ENCODE results near the gene CLNK. TPM values are rescaled to one million over a fixed set of nuclear protein-coding genes. Genes with fewer than 3 reads are reported as not detected.

The CLNK gene
- total and polyA plus RNA-seq, 2 experiments from 2014 or later = not detected

DNA sequence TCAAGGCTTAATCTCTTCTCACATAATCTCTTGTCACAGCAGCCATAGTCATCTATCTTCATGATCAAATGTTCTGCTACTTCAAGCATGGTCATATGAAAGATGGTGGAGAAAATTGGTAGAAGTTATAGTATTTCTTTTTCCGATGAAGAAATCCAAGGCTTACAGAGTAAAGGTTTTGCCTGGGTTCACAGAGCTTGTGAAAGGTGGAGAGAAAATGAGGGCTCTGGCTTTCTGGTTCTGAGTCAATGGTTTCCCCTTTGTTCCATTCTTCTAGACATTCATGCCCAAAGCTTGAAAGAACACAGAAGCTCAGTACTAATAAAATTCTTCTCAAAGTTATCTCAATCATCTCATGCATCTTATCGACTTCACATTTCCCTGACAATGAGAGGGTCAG is 36.1 kb downstream of the CLNK start:
- Histone ChIP-seq H3K4me2 (ENCODE audit: unreplicated experiment) (no peak overlapping the region), H4K20me1 (ENCODE audit: insufficient read depth) (no peaks in the 10 kb centered on the region), H3F3A (ENCODE audit: insufficient read depth) (no peaks in the 10 kb centered on the region), H3K4me3 (no peak overlapping the region), H2AFZ (no peak overlapping the region), H3K36me3 (ENCODE audit: low read depth) (no peaks in the 10 kb centered on the region), H3K4me1 (ENCODE audit: insufficient read depth) (no peaks in the 10 kb centered on the region), H3K79me2 (ENCODE audit: insufficient read depth) (no peaks in the 10 kb centered on the region), H3K9me2 (ENCODE audit: insufficient read depth) (no peaks in the 10 kb centered on the region), H3K27ac (no peak overlapping the region), H3K9me3 (ENCODE audit: low read depth) (no peaks in the 10 kb centered on the region), H3K9ac (no peak overlapping the region), H3K27me3 (replicated peaks; ENCODE audit: insufficient read depth) (peaks cover 7% of the 10 kb centered on the region; the same call in 1 of the 2 replicates)
- DNase-seq = no peak
- WGBS, 2 experiments (ENCODE audit: low coverage in 1 of 2, low lambda C conversion rate in 2 of 2, missing lambda C conversion rate in 2 of 2) = 52 to 53% methylated on average over 2 of the region's 2 CpGs
- in situ Hi-C loops (cut with MboI) = no loop called here
- no peak for TF ChIP-seq EZH2 (IDR thresholded peaks at IDR 0.05; ENCODE audit: insufficient read depth, poor library complexity, severe bottlenecking)
- no peak for TF ChIP-seq EZH2phosphoT487 (IDR thresholded peaks at IDR 0.05; ENCODE audit: insufficient read depth, low read depth)

DNA sequence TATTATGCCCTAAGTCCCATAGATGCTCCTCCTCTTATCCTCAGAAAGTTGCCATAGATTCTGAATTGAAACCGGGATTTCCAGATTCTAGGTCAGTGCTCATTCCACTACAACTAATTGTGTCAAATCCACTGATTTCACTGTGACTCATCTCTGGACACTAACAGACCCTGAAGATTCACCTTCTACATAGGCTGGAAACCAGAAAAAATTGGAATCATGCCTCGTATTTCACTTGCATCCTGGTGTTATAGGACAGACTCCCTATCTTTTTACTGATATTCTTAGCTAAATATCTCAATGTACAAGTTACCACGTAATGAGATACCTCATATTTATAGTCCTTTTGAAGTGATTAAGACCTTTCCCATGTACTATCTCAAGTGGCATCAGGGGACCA is 36.7 kb downstream of the CLNK start:
- H3K79me2 ChIP-seq (ENCODE audit: insufficient read depth) = no peaks in the 10 kb centered on the region
- TF ChIP-seq EZH2phosphoT487 (IDR thresholded peaks at IDR 0.05; ENCODE audit: insufficient read depth, low read depth) = no peak
- no peak for TF ChIP-seq EZH2 (IDR thresholded peaks at IDR 0.05; ENCODE audit: insufficient read depth, poor library complexity, severe bottlenecking)
- in situ Hi-C loops (cut with MboI) = no loop called here
- no peaks in the 10 kb centered on the region for H3F3A ChIP-seq (ENCODE audit: insufficient read depth)
- 39 to 41% methylated on average over 3 of the region's 3 CpGs for WGBS, 2 experiments (ENCODE audit: low coverage in 1 of 2, low lambda C conversion rate in 2 of 2, missing lambda C conversion rate in 2 of 2)
- H3K4me3 ChIP-seq = no peak overlapping the region
- DNase-seq = no peak
- H2AFZ ChIP-seq = no peak overlapping the region
- H3K4me2 ChIP-seq (ENCODE audit: unreplicated experiment) = no peak overlapping the region
- no peak overlapping the region for H3K27ac ChIP-seq
- no peaks in the 10 kb centered on the region for H3K9me3 ChIP-seq (ENCODE audit: low read depth)
- H3K27me3 ChIP-seq (replicated peaks; ENCODE audit: insufficient read depth) = peaks cover 7% of the 10 kb centered on the region; the same call in 1 of the 2 replicates
- no peaks in the 10 kb centered on the region for H3K9me2 ChIP-seq (ENCODE audit: insufficient read depth)
- H3K4me1 ChIP-seq (ENCODE audit: insufficient read depth) = no peaks in the 10 kb centered on the region
- H3K9ac ChIP-seq = no peak overlapping the region
- no peaks in the 10 kb centered on the region for H3K36me3 ChIP-seq (ENCODE audit: low read depth)
- H4K20me1 ChIP-seq (ENCODE audit: insufficient read depth) = no peaks in the 10 kb centered on the region

DNA sequence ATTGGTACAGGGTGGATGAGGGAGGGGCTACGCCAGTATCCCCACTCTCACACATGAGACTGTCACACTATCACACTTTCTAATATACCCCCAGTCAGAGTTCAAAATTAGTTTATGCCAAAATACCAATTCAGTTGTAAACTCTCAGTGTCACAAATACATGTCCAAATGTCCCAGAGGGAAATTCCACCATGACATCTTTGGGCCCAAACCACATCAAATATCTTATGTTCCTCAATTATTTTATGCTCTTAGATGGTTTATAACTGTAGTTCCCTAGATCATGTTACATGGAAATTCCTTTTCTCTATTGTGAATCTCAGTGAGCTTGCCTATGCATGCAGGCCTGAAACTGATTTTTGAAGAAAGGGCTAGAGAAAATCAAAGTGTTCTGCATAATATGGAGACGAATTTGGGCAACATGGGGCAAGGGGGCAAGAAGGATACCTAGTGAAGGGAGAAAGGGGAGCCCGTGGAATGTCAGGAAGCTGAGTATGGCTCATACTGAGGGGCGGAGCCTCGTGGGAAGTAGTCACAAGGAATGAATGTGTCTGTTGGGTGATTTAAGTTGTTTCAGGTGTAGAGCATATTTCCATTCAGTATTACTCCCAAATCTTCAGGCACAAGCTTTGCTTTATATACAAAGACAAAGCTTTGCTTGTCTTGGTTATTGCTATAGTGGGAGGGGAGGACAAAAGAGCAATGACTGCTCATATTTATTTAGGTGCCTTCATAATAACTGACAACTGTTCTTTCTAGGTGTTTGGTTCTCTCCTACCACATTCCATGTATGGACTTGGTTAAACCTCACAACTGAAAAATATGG is 40.8 kb downstream of the CLNK start:
- no peak overlapping the region for H3K4me2 ChIP-seq (ENCODE audit: unreplicated experiment)
- no peak for TF ChIP-seq EZH2 (IDR thresholded peaks at IDR 0.05; ENCODE audit: insufficient read depth, poor library complexity, severe bottlenecking)
- no peak for TF ChIP-seq EZH2phosphoT487 (IDR thresholded peaks at IDR 0.05; ENCODE audit: insufficient read depth, low read depth)
- WGBS, 2 experiments (ENCODE audit: low coverage in 1 of 2, low lambda C conversion rate in 2 of 2, missing lambda C conversion rate in 2 of 2) = 31 to 39% methylated on average over 5 of the region's 5 CpGs
- no peak overlapping the region for H3K9ac ChIP-seq
- in situ Hi-C loops (cut with MboI) = no loop called here
- no peaks in the 10 kb centered on the region for H3F3A ChIP-seq (ENCODE audit: insufficient read depth)
- no peaks in the 10 kb centered on the region for H3K79me2 ChIP-seq (ENCODE audit: insufficient read depth)
- peaks cover 7% of the 10 kb centered on the region; the same call in 1 of the 2 replicates for H3K27me3 ChIP-seq (replicated peaks; ENCODE audit: insufficient read depth)
- no peak overlapping the region for H3K4me3 ChIP-seq
- no peaks in the 10 kb centered on the region for H4K20me1 ChIP-seq (ENCODE audit: insufficient read depth)
- H3K4me1 ChIP-seq (ENCODE audit: insufficient read depth) = no peaks in the 10 kb centered on the region
- H3K27ac ChIP-seq = no peak overlapping the region
- no peak overlapping the region for H2AFZ ChIP-seq
- H3K9me3 ChIP-seq (ENCODE audit: low read depth) = no peaks in the 10 kb centered on the region
- no peaks in the 10 kb centered on the region for H3K36me3 ChIP-seq (ENCODE audit: low read depth)
- DNase-seq = no peak
- no peaks in the 10 kb centered on the region for H3K9me2 ChIP-seq (ENCODE audit: insufficient read depth)

DNA sequence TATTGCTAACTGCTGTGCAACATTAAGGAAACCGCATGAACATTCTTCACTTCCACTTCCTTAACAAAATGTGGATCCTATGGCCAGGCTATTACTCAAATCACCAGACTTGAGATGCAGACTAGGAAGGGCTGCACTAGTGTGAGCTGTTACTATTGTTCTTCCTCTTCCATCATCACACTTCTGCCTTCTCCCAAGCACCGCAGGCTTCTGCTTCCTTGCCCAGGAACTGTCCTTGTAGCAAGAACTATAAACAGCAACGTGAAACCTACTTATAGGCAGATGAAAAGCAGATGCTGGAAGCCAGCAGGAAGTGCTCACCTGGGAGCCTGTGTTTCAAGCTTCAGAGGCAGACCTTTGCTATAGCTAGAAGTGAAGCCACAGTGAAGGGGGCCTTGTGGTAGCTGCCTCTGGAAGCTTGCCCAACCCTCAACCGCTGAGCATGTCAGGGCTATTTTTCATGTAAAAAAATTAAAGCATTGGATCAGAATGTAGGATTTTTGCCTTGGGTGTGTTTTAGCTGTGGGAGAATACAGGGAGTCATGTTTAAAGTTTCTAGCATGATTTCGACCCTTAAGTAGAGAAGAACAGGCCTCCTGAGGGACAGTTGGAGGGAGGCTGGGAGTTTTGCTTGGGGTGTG is 43.9 kb downstream of the CLNK start:
- Histone ChIP-seq H3F3A (ENCODE audit: insufficient read depth) (no peaks in the 10 kb centered on the region), H3K27ac (no peak overlapping the region), H3K4me2 (ENCODE audit: unreplicated experiment) (no peak overlapping the region), H3K9me2 (ENCODE audit: insufficient read depth) (no peaks in the 10 kb centered on the region), H3K4me1 (ENCODE audit: insufficient read depth) (no peaks in the 10 kb centered on the region), H2AFZ (no peak overlapping the region), H3K9me3 (ENCODE audit: low read depth) (no peaks in the 10 kb centered on the region), H3K36me3 (ENCODE audit: low read depth) (no peaks in the 10 kb centered on the region), H3K9ac (no peak overlapping the region), H4K20me1 (ENCODE audit: insufficient read depth) (no peaks in the 10 kb centered on the region), H3K4me3 (no peak overlapping the region), H3K27me3 (replicated peaks; ENCODE audit: insufficient read depth) (0 out of 2 replicates have a peak, but pooled peaks cover 2% of the 10 kb centered on the region), H3K79me2 (ENCODE audit: insufficient read depth) (no peaks in the 10 kb centered on the region)
- 23 to 33% methylated on average over 5 of the region's 5 CpGs for WGBS, 2 experiments (ENCODE audit: low coverage in 1 of 2, low lambda C conversion rate in 2 of 2, missing lambda C conversion rate in 2 of 2)
- in situ Hi-C loops (cut with MboI) = no loop called here
- TF ChIP-seq EZH2 (IDR thresholded peaks at IDR 0.05; ENCODE audit: insufficient read depth, poor library complexity, severe bottlenecking) (no peak), EZH2phosphoT487 (IDR thresholded peaks at IDR 0.05; ENCODE audit: insufficient read depth, low read depth) (no peak)
- DNase-seq = no peak

Data from GM23248 (cell line).